PFSK-1 (cell line): ENCODE results near the gene UQCR11. TPM values are rescaled to one million over a fixed set of nuclear protein-coding genes. Genes with fewer than 3 reads are reported as not detected.
A peak's percentile ranks its signal among the peaks of the same experiment; 100 is the strongest.

ENCODE experiments used
- FOXP2 ChIP-seq: optimal IDR thresholded peaks from 2 replicates; pipeline ENCODE3; 2011; ENCODE audit warnings: borderline replicate concordance, control low read depth, inconsistent platforms; ENCODE audit not compliant: insufficient read depth; ENCODE audit errors: extremely low read length, extremely low read depth
- POLR2AphosphoS5 ChIP-seq: IDR thresholded peaks from 2 replicates; pipeline ENCODE4 v1.6.1; 2012; ENCODE audit warnings: low read depth, mild to moderate bottlenecking, control low read depth, low read length, moderate library complexity
- SIN3A ChIP-seq: IDR thresholded peaks from 2 replicates; pipeline ENCODE4 v1.6.1; 2012; ENCODE audit warnings: mild to moderate bottlenecking, low read length, moderate library complexity, borderline replicate concordance; ENCODE audit not compliant: insufficient read depth
- TAF1 ChIP-seq: IDR thresholded peaks from 2 replicates; pipeline ENCODE4 v1.6.1; 2012; ENCODE audit warnings: low read length, control low read depth, borderline replicate concordance; ENCODE audit not compliant: insufficient read depth
- polyA plus RNA-seq: library from polyadenylated mRNA; unstranded; fragments of >200 nt; gene quantifications from one replicate; pipeline ENCODE4 v1.2.1, GENCODE V29; 2012; ENCODE audit warnings: low read depth, missing spikeins; ENCODE audit not compliant: insufficient read length
- TF ChIP-seq, protein P1 (sequence below), 2 experiments: IDR thresholded peaks; 2 replicates each; pipeline versions ENCODE4 v1.6.1 to v1.8.0; 2011 to 2012; ENCODE audit warnings: low read depth in 2 of 2, low read length in 2 of 2, control low read depth in 1 of 2, inconsistent platforms in 1 of 2, mild to moderate bottlenecking in 1 of 2, moderate library complexity in 1 of 2; ENCODE audit not compliant: insufficient read depth in 1 of 2

Gene UQCR11
- polyA plus RNA-seq = 399 TPM

GRCh38 chr19:1605236-1606137 lies at the start of gene UQCR11:
UQCR11 (minus strand) TSS chr19:1605462; CDS start chr19:1605409, 53 bp downstream.
- TF ChIP-seq, protein P1, sequence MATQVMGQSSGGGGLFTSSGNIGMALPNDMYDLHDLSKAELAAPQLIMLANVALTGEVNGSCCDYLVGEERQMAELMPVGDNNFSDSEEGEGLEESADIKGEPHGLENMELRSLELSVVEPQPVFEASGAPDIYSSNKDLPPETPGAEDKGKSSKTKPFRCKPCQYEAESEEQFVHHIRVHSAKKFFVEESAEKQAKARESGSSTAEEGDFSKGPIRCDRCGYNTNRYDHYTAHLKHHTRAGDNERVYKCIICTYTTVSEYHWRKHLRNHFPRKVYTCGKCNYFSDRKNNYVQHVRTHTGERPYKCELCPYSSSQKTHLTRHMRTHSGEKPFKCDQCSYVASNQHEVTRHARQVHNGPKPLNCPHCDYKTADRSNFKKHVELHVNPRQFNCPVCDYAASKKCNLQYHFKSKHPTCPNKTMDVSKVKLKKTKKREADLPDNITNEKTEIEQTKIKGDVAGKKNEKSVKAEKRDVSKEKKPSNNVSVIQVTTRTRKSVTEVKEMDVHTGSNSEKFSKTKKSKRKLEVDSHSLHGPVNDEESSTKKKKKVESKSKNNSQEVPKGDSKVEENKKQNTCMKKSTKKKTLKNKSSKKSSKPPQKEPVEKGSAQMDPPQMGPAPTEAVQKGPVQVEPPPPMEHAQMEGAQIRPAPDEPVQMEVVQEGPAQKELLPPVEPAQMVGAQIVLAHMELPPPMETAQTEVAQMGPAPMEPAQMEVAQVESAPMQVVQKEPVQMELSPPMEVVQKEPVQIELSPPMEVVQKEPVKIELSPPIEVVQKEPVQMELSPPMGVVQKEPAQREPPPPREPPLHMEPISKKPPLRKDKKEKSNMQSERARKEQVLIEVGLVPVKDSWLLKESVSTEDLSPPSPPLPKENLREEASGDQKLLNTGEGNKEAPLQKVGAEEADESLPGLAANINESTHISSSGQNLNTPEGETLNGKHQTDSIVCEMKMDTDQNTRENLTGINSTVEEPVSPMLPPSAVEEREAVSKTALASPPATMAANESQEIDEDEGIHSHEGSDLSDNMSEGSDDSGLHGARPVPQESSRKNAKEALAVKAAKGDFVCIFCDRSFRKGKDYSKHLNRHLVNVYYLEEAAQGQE (IDR thresholded peaks at IDR 0.05; ENCODE audit: insufficient read depth in 1 of 2, low read depth in 2 of 2, low read length in 2 of 2) = 0 out of 4 replicates have a peak, but pooled peaks of 1 of the 2 experiments have one; percentile 29
- peak; percentile 50 for TF ChIP-seq FOXP2
- TF ChIP-seq SIN3A = 0 out of 2 replicates have a peak, but pooled peaks have one; percentile 9
- peak; percentile 98 for TF ChIP-seq POLR2AphosphoS5
- TF ChIP-seq TAF1 = peak; percentile 72; the same call in 1 of the 2 replicates

DNA sequence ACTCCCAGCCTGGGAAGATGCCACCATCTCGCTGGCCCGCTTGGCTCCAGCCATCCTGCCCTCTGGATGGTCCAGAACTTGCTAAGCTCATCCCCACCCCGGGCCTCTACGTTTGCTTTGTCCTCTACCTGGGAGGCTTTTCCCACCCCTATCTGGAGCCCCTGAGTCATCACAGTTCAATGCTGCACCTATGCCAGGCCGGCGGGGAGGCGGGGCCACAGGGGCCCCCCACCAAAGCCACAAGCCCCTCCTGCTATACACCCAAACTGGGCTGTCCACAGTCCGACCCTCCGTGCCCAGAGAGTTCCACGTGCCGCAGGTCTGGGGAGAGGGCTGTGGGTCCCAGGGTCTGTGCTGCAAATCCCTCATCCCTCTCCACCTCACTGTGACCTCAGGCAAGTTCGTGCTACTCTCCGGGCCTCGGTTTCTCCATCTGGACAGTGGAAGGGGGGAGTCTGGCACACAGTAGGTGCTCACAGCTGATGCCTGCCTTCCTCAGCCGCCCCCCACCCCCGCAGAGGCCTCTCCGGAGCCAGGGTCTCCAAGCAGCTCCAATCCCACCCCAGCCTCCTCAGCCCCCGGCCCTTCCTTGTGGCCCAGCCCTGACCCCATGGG lies 49.0 kb upstream of the UQCR11 start:
- TF ChIP-seq TAF1 (no peak), FOXP2 (no peak)

DNA sequence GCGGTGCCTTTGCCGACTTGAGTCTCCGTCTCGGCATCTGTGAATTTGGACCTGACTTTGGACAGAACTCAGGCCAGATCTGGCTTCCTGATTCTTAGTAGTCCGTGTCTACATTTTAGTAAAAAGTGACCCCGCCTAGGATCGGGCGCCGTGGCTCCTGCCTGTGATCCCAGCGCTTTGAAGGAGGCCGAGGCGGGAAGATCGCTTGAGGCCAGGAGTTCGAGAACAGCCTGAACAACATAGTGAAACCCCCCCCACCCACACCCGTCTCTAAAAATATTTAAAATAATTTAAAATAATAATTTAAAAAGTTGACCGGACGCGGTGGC lies 48.0 kb upstream of the UQCR11 start:
- TF ChIP-seq SIN3A (no peak), FOXP2 (no peak), TAF1 (no peak), POLR2AphosphoS5 (no peak)
- TF ChIP-seq, protein P1 (IDR thresholded peaks at IDR 0.05; ENCODE audit: insufficient read depth in 1 of 2, low read depth in 2 of 2, low read length in 2 of 2) = no peak

DNA sequence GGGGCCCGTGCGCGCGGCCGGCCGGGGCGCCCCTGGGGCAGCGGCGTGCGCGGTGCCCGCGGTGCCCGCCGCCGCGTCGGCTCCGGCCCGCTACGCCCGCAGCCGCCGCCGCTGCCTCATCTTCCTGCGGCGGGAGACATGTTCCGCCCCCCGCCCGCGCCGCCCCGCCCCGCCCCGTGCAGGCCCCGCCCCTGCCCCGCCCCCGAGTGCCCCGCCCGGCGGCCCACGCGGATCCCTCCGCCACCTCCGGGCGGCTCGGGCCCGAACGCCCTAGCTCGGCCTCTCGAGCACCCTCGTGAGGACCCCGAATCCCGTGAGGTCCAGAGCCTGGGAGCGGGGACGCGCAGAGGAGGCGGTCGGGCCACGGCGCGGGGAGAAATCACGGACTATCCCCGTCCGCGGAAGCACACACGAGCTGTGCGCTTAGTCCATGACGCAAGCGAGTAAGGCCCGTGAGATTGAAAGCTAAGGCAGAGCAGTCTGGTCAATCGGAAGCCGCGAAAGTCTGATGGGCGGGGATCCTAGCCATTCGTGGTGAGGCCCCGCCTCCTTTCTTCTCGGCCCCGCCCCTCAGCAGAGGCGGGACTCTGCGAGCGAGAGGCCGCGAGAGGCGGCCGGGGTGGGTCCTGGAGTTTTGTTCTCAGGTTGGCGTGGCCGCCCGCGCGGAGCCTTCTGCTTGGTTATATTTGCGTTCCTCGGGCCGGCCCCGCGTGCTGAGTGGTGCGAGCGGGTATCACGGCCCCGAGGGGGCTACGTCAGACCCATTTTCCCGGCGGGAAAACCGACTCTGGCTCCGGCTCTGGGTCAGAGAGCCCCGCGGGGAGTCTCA lies 47.4 kb upstream of the UQCR11 start, which contains the start of gene TCF3:
TCF3 (minus strand) TSS at position 145 of the 829 bp plus-strand sequence. CDS start 2,367 bp downstream, outside the sequence.
- TF ChIP-seq, protein P1 (IDR thresholded peaks at IDR 0.05; ENCODE audit: insufficient read depth in 1 of 2, low read depth in 2 of 2, low read length in 2 of 2) = no peak
- peak; percentile 78; the same call in 1 of the 2 replicates for TF ChIP-seq TAF1
- 0 out of 2 replicates have a peak, but pooled peaks have one; percentile 9 for TF ChIP-seq SIN3A
- TF ChIP-seq POLR2AphosphoS5 = peak; percentile 63; the same call in 1 of the 2 replicates
- no peak for TF ChIP-seq FOXP2

GRCh38 chr19:1651568-1652291 lies 46.5 kb upstream of the UQCR11 start:
- TF ChIP-seq, protein P1 (IDR thresholded peaks at IDR 0.05; ENCODE audit: insufficient read depth in 1 of 2, low read depth in 2 of 2, low read length in 2 of 2) = no peak
- TF ChIP-seq TAF1 (no peak), FOXP2 (no peak), SIN3A (no peak), POLR2AphosphoS5 (no peak)
